AG10803 (cell line): ENCODE measurements around the gene RGS8.

ENCODE experiments used
- DNase-seq: peaks from one replicate; pipeline ENCODE4 v3.0.0; 2010; ENCODE audit warnings: low read depth
- H3K4me3 ChIP-seq: 2 replicates; pipeline ENCODE4 v1.5.1; 2011; ENCODE audit warnings: mild to moderate bottlenecking, low read length, control low read depth
- CTCF ChIP-seq: conservative IDR thresholded peaks from 2 replicates; pipeline ENCODE4 v1.5.1; 2011; ENCODE audit warnings: mild to moderate bottlenecking, low read length, control low read depth, inconsistent platforms

The RGS8 gene

GRCh38 chr1:182713939-182714338, 29.6 kb upstream of the RGS8 start:
- H3K4me3 ChIP-seq: no peak overlapping the region
- TF ChIP-seq CTCF: no peak
- DNase-seq: no peak

GRCh38 chr1:182713492-182713891, 29.1 kb upstream of the RGS8 start:
- TF ChIP-seq CTCF: no peak
- H3K4me3 ChIP-seq: no peak overlapping the region
- DNase-seq: no peak

- TF ChIP-seq CTCF: no peak
- H3K4me3 ChIP-seq: no peak overlapping the region
- no peak for DNase-seq
Observed at GRCh38 chr1:182709855-182710254, 25.5 kb upstream of the RGS8 start.

GRCh38 chr1:182709225-182709764, 24.9 kb upstream of the RGS8 start:
- TF ChIP-seq CTCF: no peak
- H3K4me3 ChIP-seq: no peak overlapping the region
- no peak for DNase-seq

- no peak for TF ChIP-seq CTCF
- no peak overlapping the region for H3K4me3 ChIP-seq
- no peak for DNase-seq
Observed at GRCh38 chr1:182707122-182707521, 22.7 kb upstream of the RGS8 start.

GRCh38 chr1:182704677-182705076, 20.3 kb upstream of the RGS8 start:
- no peak for TF ChIP-seq CTCF
- DNase-seq: no peak
- H3K4me3 ChIP-seq: no peak overlapping the region

- DNase-seq: no peak
- H3K4me3 ChIP-seq: no peak overlapping the region
- TF ChIP-seq CTCF: no peak
Observed at GRCh38 chr1:182703539-182703938, 19.2 kb upstream of the RGS8 start.
